Neuronal stem cell (in vitro differentiated cells): ENCODE measurements around the gene LPP.

Experiments used
- DNase-seq: peaks from one replicate; pipeline ENCODE4 v3.0.0-alpha.2; 2013; ENCODE audit warnings: low spot score
- H2AFZ ChIP-seq: one replicate; pipeline ENCODE4 v1.6.1; 2013; ENCODE audit warnings: mild to moderate bottlenecking, low read length, inconsistent platforms
- H2AK5ac ChIP-seq: 2 replicates; pipeline ENCODE4 v1.6.1; 2013; ENCODE audit warnings: low read depth, mild to moderate bottlenecking, inconsistent platforms, low read length, moderate library complexity, mixed read lengths
- H2BK120ac ChIP-seq: 2 replicates; pipeline ENCODE4 v1.6.1; 2013; ENCODE audit warnings: low read depth, mild to moderate bottlenecking, inconsistent platforms, low read length, moderate library complexity, mixed read lengths
- H2BK12ac ChIP-seq: one replicate; pipeline ENCODE4 v1.6.1; 2013; ENCODE audit warnings: low read length, inconsistent platforms
- H2BK15ac ChIP-seq: 2 replicates; pipeline ENCODE4 v1.6.1; 2013; ENCODE audit warnings: mild to moderate bottlenecking, low read length, inconsistent platforms, mixed read lengths
- H2BK5ac ChIP-seq: one replicate; pipeline ENCODE4 v1.6.1; 2013; ENCODE audit warnings: inconsistent platforms, mild to moderate bottlenecking, low read length, moderate library complexity
- H3K14ac ChIP-seq: one replicate; pipeline ENCODE4 v1.6.1; 2013; ENCODE audit warnings: low read length, inconsistent platforms
- H3K18ac ChIP-seq: 2 replicates; pipeline ENCODE4 v1.6.1; 2013; ENCODE audit warnings: low read length, inconsistent platforms
- H3K23ac ChIP-seq: 2 replicates; pipeline ENCODE4 v1.6.1; 2013; ENCODE audit warnings: low read depth, mild to moderate bottlenecking, mixed read lengths, low read length, inconsistent platforms; ENCODE audit not compliant: poor library complexity
- H3K27ac ChIP-seq: replicated peaks from 3 replicates; pipeline ENCODE4 v1.5.1; 2013; ENCODE audit warnings: low read length, inconsistent platforms
- H3K27me3 ChIP-seq, 3 experiments: 2 replicates each; pipeline ENCODE4 v1.6.1; 2013; ENCODE audit warnings: low read length in 3 of 3, mild to moderate bottlenecking in 2 of 3, inconsistent platforms in 1 of 3, low read depth in 1 of 3, mixed read lengths in 1 of 3, moderate library complexity in 1 of 3; ENCODE audit not compliant: control insufficient read depth in 3 of 3, insufficient read depth in 3 of 3
- H3K36me3 ChIP-seq, 2 donors: replicated peaks in 1 of 2; 2 replicates each; pipeline ENCODE4 v1.6.1; 2013; ENCODE audit warnings: low read length in 2 of 2; ENCODE audit not compliant: control insufficient read depth in 2 of 2, insufficient read depth in 2 of 2
- H3K4ac ChIP-seq: 2 replicates; pipeline ENCODE4 v1.6.1; 2013; ENCODE audit warnings: inconsistent platforms, mild to moderate bottlenecking, low read length, moderate library complexity
- H3K4me1 ChIP-seq, 2 donors: 1 replicate in 1 of 2; 2 replicates in 1 of 2; pipeline ENCODE4 v1.6.1; 2013; ENCODE audit warnings: low read length in 2 of 2, low read depth in 1 of 2; ENCODE audit not compliant: control insufficient read depth in 2 of 2, insufficient read depth in 1 of 2
- H3K4me2 ChIP-seq: one replicate; pipeline ENCODE4 v1.6.1; 2013; ENCODE audit warnings: mild to moderate bottlenecking, low read length, inconsistent platforms; ENCODE audit not compliant: insufficient read depth, poor library complexity, severe bottlenecking
- H3K4me3 ChIP-seq, 2 donors: 2 replicates each; pipeline ENCODE4 v1.5.1; 2013; ENCODE audit warnings: low read length in 2 of 2, mild to moderate bottlenecking in 2 of 2, inconsistent platforms in 1 of 2, moderate library complexity in 1 of 2
- H3K79me1 ChIP-seq: one replicate; pipeline ENCODE4 v1.6.1; 2013; ENCODE audit warnings: low read depth, mild to moderate bottlenecking, inconsistent platforms, low read length, moderate library complexity
- H3K9ac ChIP-seq: one replicate; pipeline ENCODE4 v1.6.1; 2013; ENCODE audit warnings: mild to moderate bottlenecking, low read depth, low read length, inconsistent platforms; ENCODE audit not compliant: poor library complexity
- H3K9me3 ChIP-seq, 2 donors: replicated peaks in 1 of 2; 2 replicates each; pipeline versions ENCODE3 to v1.6.1; 2013; ENCODE audit warnings: low read length in 2 of 2, mild to moderate bottlenecking in 2 of 2, inconsistent platforms in 1 of 2, low read depth in 1 of 2, mixed read lengths in 1 of 2, moderate library complexity in 1 of 2; ENCODE audit not compliant: control insufficient read depth in 2 of 2, insufficient read depth in 1 of 2
- H4K8ac ChIP-seq: one replicate; pipeline ENCODE4 v1.6.1; 2013; ENCODE audit warnings: low read depth, mild to moderate bottlenecking, inconsistent platforms, low read length, moderate library complexity
- H4K91ac ChIP-seq: one replicate; pipeline ENCODE4 v1.6.1; 2013; ENCODE audit warnings: low read length, low read depth, mild to moderate bottlenecking, inconsistent platforms; ENCODE audit not compliant: poor library complexity
- WGBS, 2 donors: extraction: QIAGEN DNeasy Blood & Tissue Kit; methylation state at CpG; one replicate each; pipeline ENCODE4 v1.1.7; 2013; ENCODE audit warnings: missing lambda C conversion rate in 2 of 2, mixed read lengths in 1 of 2; ENCODE audit not compliant: insufficient read length in 2 of 2, insufficient replicate concordance in 1 of 2; ENCODE audit errors: extremely low coverage in 2 of 2; 5-methylcytosine and 5-hydroxymethylcytosine counted together

LPP gene

DNA sequence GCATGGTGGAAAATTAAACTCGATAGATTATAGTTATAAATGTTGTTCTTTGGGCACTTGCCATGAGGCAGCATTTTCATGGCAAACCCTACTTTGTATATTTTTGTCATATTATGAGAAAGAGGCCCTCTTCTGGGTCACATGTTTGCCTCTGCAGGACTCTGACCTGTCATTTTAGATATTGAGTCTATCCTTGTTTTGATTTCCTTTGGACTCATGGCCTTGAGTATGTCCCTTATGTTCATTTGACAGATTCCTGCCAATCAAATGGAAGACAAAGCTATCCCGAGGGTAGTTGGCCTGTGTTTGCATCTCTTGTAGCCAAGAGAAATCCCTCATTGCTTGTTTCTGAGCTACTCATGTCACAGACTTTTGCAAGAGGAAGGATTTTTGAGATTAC, 226.3 kb downstream of the LPP start:
- Histone ChIP-seq H3K36me3 (no peaks in the 10 kb centered on the region), H2BK5ac (no peak overlapping the region)
- no CpG with 5 or more reads among the region's 2 CpGs for WGBS, 2 donors

DNA sequence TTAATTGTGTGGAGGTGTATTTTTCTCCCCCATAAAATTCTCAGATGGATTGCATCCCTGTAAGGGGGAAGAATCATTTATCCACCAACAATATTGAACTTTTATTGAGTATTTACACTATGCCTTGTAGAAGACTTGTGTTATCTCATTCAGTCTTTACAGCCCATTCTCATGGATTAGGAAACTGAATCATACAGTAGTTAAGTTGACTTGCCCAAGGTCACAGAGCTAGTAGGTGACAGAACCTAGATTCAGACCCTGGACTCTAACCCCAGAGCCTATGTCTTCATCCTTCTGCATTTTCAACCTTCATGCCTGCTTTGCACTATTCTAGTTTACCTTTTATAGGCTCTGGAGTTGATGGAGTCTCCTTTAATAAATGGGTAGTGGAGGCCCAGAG, 226.8 kb downstream of the LPP start:
- Histone ChIP-seq H2AFZ (no peak overlapping the region), H2AK5ac (no peak overlapping the region), H3K9ac (no peak overlapping the region), H4K91ac (no peak overlapping the region), H3K27me3 (no peaks in the 10 kb centered on the region), H3K4ac (no peak overlapping the region), H3K23ac (no peak overlapping the region), H4K8ac (no peak overlapping the region), H3K18ac (no peak overlapping the region), H2BK120ac (no peak overlapping the region), H3K9me3 (peaks cover 3% of the 10 kb centered on the region in 2 donors), H2BK12ac (no peak overlapping the region), H3K79me1 (no peaks in the 10 kb centered on the region), H2BK5ac (no peak overlapping the region), H3K4me2 (no peak overlapping the region), H3K4me3 (no peak overlapping the region), H3K27ac (no peak overlapping the region), H3K4me1 (no peaks in the 10 kb centered on the region), H2BK15ac (no peak overlapping the region), H3K14ac (no peak overlapping the region), H3K36me3 (no peaks in the 10 kb centered on the region)
- no peak for DNase-seq

More for the DNA sequence above, 226.3 kb downstream of the LPP start:
- Histone ChIP-seq H3K4ac (no peak overlapping the region), H2BK120ac (no peak overlapping the region), H3K27me3 (no peaks in the 10 kb centered on the region), H3K18ac (no peak overlapping the region), H3K4me1 (no peaks in the 10 kb centered on the region), H3K4me3 (no peak overlapping the region), H2BK15ac (no peak overlapping the region), H2AK5ac (no peak overlapping the region), H3K23ac (no peak overlapping the region), H3K79me1 (no peaks in the 10 kb centered on the region), H3K4me2 (no peak overlapping the region), H2BK12ac (no peak overlapping the region), H3K9me3 (peaks cover 3% of the 10 kb centered on the region in 2 donors), H4K8ac (no peak overlapping the region), H3K27ac (no peak overlapping the region), H3K9ac (no peak overlapping the region), H3K14ac (no peak overlapping the region), H4K91ac (no peak overlapping the region), H2AFZ (no peak overlapping the region)
- no peak for DNase-seq

DNA sequence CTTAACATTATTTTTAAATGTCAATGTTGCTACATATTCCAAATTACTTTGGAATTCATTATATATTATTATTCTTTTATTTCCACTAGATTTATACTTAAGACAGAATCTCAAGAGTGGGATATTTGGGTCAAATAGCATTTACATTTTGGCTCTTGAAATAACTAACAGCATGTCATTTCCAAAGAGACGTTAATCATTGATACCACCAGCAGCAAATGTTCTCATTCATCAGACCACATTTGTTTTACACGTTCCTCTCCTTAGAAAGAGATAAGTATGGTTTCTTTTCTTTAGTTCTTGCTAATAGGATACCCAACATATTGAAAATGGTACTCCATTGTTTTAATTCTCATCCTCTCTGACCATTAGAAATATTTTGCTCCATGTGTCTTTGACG, 229.8 kb downstream of the LPP start:
- no peak overlapping the region for H3K23ac ChIP-seq
- H3K27ac ChIP-seq, result no peak overlapping the region
- no peaks in the 10 kb centered on the region for H3K4me1 ChIP-seq
- H2BK15ac ChIP-seq, result no peak overlapping the region
- no peaks in the 10 kb centered on the region for H3K27me3 ChIP-seq
- H3K4me2 ChIP-seq, result no peak overlapping the region
- H2BK120ac ChIP-seq, result no peak overlapping the region
- H2AFZ ChIP-seq, result no peak overlapping the region
- H2BK12ac ChIP-seq, result no peak overlapping the region
- no peak overlapping the region for H4K8ac ChIP-seq
- H3K14ac ChIP-seq, result no peak overlapping the region
- no peaks in the 10 kb centered on the region for H3K36me3 ChIP-seq
- WGBS, 2 donors, result no CpG with 5 or more reads among the region's 3 CpGs
- no peak overlapping the region for H3K18ac ChIP-seq
- H3K79me1 ChIP-seq, result no peaks in the 10 kb centered on the region
- no peak overlapping the region for H3K4ac ChIP-seq
- H3K9ac ChIP-seq, result no peak overlapping the region
- H2BK5ac ChIP-seq, result no peak overlapping the region
- H2AK5ac ChIP-seq, result no peak overlapping the region
- H4K91ac ChIP-seq, result no peak overlapping the region
- DNase-seq, result no peak
- no peak overlapping the region for H3K4me3 ChIP-seq
- H3K9me3 ChIP-seq, result peaks cover 0 to 1% of the 10 kb centered on the region in 2 donors

- no peak overlapping the region for H2AFZ ChIP-seq
- H3K18ac ChIP-seq, result no peak overlapping the region
- H3K4me1 ChIP-seq, result peaks cover 0 to 2% of the 10 kb centered on the region in 2 donors
- no peak overlapping the region for H2AK5ac ChIP-seq
- no peak overlapping the region for H3K9ac ChIP-seq
- no peak overlapping the region for H3K4me2 ChIP-seq
- no peaks in the 10 kb centered on the region for H3K27me3 ChIP-seq
- no peaks in the 10 kb centered on the region for H3K36me3 ChIP-seq
- no peak overlapping the region for H2BK12ac ChIP-seq
- no peak overlapping the region for H4K91ac ChIP-seq
- no peak overlapping the region for H4K8ac ChIP-seq
- H3K27ac ChIP-seq, result no peak overlapping the region
- H3K23ac ChIP-seq, result no peak overlapping the region
- H2BK120ac ChIP-seq, result no peak overlapping the region
- H2BK15ac ChIP-seq, result no peak overlapping the region
- no peak overlapping the region for H3K4me3 ChIP-seq
- no peak for DNase-seq
- WGBS, 2 donors, result no CpG with 5 or more reads among the region's 4 CpGs
- no peaks in the 10 kb centered on the region for H3K9me3 ChIP-seq
- H2BK5ac ChIP-seq, result no peak overlapping the region
- no peaks in the 10 kb centered on the region for H3K79me1 ChIP-seq
- H3K14ac ChIP-seq, result no peak overlapping the region
- H3K4ac ChIP-seq, result no peak overlapping the region
These were observed 231.3 kb downstream of the LPP start for GRCh38 chr3:188385295-188385694.
